HG02588 (cell line): ENCODE measurements around the gene WDR89.
"Not testable (repeated sequence)": the region's sequence is repeated elsewhere in the genome, so short reads cannot be mapped to it uniquely, and the experiment has no call there.

ENCODE experiments used
- ATAC-seq: cut with Tn5 transposase; IDR thresholded peaks from one replicate; pipeline ENCODE4 v1.9.1; 2021; ENCODE audit warnings: mild to moderate bottlenecking, moderate library complexity; ENCODE audit not compliant: unreplicated experiment

Gene WDR89, protein sequence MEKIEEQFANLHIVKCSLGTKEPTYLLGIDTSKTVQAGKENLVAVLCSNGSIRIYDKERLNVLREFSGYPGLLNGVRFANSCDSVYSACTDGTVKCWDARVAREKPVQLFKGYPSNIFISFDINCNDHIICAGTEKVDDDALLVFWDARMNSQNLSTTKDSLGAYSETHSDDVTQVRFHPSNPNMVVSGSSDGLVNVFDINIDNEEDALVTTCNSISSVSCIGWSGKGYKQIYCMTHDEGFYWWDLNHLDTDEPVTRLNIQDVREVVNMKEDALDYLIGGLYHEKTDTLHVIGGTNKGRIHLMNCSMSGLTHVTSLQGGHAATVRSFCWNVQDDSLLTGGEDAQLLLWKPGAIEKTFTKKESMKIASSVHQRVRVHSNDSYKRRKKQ

DNA sequence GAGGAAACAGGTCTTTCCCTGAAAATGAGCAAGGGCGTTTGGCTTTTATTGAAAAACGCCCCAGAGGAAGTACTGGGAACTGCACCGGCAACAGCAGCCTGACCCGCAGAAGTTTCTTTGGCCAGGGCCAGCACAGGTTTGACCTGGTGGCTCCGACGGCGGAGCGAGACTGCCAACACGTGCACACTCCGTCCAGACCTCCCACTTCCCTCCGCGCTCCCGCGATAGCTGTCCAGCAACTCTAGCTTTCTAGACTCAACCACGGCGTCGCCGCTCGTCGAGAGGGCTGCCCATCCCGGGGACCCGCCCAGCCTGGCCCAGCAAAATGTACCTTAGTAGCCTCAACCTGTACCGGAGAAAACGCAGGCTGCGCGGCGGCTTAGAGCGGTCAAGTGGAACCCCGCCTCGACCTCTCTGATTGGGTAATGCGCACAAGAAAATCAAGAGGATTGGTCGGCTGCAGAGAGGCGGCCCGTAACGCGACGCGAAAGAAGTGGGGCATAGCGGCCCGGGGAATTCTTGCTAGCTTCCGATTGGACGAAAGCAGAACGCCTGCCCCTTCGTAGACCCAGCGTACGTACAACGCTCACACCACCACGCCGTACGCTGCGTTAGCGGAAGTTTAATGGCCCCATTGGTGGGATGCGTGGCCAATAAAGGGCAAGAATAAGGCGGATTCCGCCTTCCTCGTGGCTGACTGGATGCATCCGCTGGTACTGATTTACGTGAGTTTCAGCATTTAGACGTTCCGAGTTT, at the start of gene WDR89:
TSS of gene WDR89 (minus strand) at position 399 of the 756 bp plus-strand sequence. CDS start 41,929 bp downstream, outside the sequence.
- ATAC-seq = peak; percentile 85

DNA sequence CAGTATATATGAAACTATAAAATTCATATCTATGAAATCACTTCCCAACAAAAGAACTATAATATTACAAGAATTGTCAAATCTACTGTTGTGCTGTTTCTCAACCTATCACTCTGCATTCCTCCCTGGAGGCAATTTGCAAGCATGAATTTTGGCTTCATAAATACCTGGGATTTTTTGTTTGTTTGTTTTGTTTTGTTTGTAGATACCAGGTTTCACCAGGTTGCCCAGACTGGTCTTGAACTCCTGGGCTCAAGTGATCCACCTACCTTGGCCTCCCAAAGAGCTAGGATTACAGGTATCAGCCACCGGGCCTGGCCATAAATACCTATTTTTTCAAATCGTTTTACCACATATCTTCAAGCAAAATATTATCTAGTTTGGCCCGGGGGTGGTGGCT, 47.5 kb upstream of the WDR89 start:
- no peak for ATAC-seq

DNA sequence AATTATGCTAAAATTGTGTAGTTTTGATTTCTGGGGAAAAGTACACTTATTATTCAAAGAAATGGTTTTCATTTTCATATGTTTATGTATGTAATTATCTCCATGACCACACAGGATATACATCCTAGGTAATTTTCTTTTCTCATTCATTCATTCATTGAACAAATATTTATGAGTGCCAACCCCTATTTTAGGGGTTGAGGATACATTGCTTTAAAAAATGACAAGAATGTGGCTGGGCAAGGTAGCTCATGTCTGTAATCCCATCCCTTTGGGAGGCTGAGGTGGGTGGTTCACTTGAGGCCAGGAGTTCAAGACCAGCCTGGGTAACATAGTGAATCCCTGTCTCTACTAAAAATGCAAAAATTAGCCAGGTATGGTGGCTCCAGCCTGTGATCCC, 45.3 kb upstream of the WDR89 start:
- ATAC-seq = no peak

DNA sequence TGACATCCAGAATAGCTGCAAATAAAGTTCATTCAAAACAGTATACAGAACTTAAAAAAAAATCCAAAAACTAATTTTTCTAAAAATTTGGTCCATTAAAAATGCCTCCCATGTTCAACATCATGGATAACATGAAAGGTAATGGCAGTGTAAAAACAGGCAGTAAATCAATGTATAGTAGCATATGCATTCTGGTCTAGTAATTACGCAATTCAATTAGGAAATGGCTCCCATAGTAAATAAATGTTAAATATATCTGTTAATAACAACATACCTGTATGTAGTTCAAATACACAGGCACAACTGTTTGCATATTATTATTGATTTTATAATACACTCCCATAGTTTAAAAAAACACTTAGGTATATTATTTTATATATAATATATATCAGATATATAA, 43.7 kb upstream of the WDR89 start:
- no peak for ATAC-seq

DNA sequence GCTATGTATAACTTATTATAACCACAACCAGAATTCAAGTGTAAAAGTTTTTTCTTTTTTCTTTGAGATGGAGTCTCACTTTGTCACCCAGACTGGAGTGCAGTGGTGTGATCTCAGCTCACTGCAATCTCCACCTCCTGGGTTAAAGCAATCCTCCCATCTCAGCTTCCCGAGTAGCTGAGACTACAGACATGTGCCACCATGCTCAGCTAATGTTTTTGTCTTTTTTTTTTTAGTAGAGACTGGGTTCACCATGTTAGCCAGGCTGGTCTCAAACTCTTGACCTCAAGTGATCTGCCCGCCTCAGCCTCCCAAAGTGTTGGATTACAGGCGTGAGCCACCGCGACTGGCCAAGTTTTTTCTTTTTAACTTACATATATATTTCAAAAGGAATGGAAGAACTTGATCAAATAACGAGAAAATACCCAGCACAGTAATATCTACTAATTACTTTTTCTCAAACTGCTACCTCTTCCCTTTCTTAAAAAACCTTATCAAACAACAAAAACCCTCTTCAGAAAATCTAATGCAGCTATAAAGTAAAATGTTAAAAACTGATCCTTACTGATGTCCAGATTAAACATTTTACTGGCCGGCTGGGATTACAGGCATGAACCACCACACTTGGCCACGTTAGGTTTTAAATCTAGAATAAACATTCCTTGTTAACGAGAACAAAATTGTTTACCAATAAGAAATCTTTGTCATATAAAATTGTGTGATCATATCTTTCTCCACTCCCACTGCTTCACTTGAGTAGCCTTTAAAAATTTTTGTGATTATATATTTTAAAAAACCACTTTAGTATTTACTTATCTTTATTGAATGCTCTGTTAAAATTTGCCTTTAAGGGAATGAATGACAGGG, 41.3 kb upstream of the WDR89 start:
- ATAC-seq = no peak

DNA sequence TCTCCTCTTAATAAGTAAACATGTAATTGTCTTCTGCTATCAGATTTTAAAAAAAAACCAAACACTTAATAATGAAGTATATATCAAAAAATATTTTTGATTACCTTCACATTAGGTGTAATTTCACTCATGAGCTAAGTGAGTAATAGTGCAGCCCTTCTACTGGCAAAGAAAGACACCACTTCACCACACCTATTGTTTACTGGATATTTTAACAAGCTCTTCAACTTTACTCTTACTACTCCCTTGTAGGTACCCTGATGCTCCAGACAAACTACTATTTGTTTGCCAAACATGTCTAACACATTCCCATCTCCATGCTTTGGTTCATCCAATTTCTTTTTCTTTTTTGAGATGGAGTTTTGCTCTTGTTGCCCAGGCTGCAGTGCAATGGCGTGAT, 36.9 kb upstream of the WDR89 start:
- ATAC-seq = no peak

DNA sequence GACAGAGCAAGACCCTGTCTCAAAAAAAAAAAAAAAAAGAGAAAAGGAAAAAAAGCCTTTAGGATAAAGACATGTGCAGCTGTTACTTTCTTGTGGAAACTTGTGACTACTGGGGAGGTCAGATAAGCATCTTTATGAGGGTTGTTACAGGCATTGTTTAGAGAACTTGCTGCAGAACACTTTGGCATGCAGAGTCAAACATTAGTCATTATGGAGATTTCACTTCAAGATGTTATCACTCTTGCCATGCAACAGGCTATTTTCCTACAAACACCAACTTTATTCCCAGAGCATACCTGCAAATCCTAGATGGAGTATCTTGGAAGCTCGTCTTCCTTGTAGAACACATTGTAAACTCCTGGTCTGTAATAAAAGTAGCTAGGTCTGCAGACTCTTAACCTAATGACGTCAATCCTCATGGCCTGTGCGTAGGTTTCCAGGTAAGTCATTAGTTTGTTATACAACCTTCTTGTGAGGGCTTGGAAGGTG, 36.3 kb upstream of the WDR89 start:
- no peak for ATAC-seq

DNA sequence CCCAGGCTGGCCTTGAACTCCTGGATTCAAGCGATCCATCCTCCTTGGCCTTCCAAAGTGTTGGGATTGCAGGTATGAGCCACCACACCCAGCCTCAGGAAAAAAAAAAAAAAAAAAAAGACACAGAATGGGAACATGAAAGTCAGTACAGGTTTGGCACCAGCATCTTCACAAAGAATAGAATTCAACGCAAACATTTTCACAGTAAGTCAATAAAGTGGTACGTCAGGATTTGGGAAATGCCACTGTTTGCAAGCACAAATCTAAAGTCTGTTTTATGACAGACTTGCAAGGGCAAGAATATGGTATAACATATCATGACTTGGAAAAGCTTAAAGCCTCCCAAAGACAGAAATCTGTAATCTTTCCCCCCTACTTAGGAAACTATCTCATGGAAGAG, 34.9 kb upstream of the WDR89 start:
- no peak for ATAC-seq

DNA sequence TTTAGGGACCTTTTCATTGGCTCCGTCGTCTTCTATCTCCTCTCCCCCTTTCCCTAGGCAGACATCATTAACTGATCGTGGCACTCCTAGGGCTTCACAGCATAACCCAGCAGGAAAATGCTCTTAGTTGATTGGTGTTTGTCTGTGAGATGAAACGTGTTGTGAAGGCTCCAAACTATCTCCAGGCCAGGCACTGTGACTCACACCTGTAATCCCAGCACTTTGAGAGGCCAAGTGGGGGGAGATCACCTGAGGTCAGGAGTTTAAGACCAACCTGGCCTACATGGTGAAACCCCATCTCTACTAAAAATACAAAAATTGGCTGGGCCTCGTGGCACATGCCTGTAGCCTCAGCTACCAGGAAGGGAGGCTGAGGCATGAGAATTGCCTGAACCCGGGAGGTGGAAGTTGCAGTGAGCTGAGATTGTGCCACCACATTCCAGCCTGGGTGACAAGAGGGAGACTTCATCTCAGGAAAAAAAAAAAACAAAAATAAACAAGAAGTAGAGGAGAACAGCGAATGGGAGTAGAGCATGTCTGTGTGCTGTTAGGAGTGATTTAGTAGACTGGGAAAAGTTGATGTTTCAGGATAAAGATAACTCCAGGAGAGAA, 32.3 kb upstream of the WDR89 start:
- no peak for ATAC-seq

DNA sequence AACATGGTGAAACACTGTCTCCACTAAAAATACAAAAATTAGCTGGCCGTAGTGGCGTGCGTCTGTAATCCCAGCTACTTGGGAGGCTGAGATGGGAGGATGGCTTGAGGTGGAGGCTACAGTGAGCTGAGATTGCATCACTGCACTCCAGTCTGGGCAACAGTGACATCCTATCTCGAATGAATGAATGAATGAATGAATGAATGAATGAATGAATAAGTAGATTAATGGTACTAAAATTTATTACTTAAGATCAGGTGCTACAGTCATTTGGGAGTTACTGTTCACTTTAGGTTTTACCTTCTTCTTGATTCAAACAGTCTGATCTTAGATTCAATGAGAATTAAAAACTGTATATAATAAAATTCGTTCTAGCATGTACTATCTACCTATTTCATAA, 31.6 kb upstream of the WDR89 start:
- no peak for ATAC-seq

DNA sequence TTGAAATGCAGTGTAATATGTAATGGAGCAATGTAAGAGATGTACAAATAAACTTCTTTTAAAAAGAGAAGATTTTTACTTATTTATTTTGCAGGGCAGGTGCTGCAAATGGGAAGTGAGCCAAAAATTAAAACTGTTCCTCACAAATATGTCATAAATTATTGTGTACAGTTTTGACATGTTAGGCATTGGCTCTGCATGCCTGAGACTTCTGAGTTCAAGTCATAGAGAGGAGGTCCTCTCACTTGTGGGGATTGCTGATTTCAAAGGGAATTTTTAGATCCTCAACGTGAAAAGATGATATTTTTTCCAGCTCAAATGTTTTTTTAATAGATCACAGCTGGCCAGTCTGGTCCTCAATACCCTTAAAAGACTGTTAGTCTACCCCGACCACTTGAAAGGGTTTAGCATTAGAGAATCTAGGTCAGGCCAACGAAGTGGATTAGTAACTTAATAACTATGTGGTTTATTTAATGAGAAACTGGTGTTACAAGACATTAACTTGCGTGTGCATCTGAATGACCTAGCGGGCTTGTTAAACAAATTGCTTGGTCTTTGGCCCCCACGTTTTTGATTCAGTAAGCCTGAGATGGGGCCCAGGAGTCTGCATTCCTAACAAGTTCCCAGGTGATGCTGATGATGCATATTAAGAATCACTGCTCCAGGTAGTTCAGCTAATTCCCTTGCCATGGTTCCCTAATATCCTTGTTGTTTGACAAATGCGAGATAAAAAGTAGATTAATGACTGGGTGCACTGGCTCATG, 30.9 kb upstream of the WDR89 start:
- ATAC-seq = peak; percentile 68

DNA sequence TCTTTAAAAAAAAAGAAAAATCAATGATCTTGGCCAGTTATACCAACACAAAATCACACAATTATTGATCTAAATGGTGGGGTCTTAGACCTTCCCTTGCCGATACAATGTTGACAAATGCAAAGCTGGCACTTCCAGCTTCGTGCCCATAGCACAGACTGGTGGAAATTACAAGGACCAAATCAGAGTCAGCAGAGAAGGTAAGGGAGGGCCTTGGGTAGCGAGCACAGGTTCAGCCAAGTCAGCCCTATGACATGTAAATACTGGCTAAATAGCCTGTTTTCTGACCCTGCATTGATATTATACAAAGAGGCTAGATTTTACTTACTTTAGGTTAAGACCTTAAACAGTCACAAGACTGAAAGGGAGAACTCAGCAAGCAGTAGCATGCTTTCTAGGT, 30.3 kb upstream of the WDR89 start:
- ATAC-seq = no peak

DNA sequence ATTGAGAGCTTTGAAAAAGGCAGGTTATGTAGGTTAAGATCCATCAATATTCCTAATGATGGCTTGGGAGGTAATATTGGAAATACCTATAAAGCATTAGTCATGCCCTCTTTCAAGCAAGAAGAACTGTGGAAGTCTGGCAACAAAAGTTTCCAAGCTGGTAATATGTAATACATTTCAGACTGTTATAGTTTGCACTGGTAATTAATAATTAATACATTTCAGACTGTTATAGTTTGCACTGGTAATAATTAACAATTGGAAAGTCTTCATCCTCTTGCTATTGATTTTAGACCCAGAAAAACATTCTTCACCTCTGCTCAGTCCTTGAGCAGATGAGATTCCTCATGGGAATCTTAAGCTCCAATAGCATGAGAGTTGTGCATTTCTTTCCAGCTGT, 29.0 kb upstream of the WDR89 start:
- no peak for ATAC-seq

DNA sequence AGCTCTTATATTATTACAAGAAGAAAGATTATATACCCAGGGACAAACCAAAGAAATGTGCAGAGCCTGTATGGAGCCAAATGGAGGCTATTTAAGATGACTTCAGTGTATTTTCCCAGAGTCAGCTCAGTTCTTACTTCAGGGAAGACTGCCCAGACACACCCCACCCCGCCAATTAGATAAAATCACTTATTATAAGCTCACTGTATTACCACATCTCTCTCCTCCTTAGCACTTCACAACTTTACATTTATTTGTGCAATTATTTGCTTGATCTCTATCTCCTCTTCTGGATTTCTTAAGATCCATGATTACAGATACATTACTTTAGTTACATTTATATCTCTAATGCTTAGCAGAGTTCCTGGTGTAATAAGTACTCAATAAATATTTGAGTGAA, 24.7 kb upstream of the WDR89 start:
- no peak for ATAC-seq

DNA sequence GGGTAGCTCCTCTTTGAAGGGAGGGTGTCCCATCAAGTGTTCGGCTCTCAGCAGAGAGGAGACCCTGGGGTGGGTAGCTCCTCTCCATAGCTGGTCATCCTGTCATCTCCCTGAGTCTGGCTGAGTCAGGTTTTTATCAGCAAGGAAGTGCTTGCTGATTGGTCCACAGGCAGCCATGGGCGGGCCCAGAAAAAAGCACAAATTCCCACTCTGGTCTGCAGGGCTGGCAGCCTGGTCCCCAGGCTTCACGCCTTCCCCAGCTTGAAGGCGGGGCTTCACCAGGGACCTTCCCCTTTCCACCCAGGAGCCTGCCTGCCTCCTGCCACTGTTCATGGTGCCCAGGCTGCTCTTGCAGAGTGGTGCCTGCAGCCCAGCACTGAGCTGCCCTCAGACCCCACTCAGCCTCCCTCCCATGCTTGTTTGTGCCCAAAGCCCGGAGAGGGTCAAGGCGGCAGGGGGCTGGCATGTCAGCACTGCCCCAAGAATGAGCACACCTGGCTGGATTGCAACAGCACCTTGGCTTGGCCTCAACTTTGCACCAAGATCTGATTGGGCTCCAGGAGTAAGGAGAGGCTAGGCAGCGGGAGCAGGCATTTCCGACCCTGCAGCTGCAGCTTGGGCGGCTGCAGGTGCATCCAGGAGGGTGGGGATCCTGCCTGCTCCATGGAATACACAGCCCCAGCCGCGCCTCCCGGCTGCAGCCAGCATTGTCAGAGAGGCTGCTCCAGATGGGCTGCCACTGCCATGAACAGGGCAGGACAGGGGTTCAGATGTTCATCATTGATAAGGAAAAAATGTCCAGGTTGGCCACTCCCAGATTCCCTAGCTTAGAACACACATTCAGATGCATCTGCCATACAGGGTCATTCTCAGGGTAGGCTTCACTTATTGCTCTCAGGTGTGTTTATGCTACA, 22.0 kb upstream of the WDR89 start:
- peak; percentile 45 for ATAC-seq

DNA sequence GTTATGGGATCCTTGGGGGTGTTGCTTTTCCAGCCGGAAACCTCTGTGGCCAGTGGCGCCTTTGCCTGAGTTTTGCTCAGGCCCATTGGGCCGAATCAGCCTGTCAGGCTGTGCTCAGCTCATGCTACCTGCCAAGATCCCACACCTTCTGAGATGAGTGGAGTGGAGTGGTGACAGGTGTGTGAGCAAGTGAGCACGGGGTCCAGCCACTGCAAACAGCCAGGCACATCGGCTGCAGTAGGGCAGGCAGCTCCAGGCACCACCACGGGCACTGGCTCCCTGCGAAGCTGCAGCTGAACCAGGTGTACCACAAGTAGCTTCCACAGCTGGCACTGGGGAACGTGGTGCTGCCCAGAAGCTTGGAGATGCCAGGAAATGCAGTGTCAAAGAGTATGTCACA, 21.1 kb upstream of the WDR89 start:
- ATAC-seq = no peak

DNA sequence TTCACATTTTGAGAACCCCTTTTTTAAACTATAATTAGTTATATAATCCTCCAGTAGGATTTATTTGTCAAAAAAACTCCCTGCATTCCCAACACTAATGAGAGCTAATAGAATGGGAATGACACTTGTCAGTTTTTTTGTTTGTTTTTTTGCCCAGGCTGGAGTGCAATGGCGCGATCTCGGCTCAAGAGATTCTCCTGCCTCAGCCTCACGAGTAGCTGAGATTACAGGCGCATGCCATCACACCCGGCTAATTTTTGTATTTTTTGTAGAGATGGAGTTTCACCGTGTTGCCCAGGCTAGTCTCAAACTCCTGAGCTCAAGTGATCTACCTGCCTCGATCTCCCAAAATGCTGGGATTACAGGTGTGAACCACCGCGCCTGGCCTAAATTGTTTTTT, 20.2 kb upstream of the WDR89 start:
- not testable (repeated sequence) for ATAC-seq

DNA sequence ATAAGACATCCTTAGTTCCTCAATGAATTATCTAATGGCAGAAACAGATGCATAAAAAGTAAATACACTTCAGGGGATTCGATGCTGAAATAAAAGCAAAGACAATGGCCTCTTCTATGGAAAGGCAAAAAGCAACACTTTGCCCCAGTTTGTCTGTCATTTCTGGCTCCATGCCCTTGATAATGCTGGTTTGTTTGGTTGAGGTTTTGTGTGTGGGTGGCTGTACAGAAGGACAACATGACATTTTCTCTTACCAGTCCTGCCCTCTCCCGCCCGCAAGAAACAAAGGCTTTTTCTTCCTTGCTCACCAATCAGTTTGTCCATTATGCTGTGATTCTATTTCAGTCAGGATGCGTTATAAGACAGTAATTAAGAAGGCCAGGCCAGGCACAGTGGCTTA, 18.1 kb upstream of the WDR89 start:
- ATAC-seq = no peak

DNA sequence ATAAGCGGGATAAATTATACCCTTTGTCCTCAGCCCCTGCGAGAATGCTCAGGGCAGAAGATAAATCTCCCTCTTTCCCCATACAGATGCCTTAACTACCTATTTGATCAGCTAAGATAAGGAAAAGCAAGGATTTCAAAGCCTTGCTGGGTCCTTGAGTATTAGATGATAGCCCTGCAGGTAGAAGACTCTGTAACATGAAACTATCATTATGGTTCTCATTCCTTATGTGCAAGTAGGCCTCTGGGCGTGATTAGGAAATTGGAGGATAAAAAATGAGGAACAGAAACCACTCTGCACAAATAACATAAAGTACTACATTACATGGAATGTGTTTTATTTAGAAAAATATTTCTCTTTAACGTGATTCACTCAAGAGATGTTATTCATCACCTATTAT, 14.5 kb upstream of the WDR89 start:
- no peak for ATAC-seq
